CD4-positive, alpha-beta T cell treated with Interleukin-21 for 1 hour (primary cell): Measurements from ENCODE around the gene CTNND2.

Experiments
- DNase-seq: peaks from one replicate; pipeline ENCODE4 v3.0.0-alpha.2; 2020

The CTNND2 gene

GRCh38 chr5:10974850-10975249 lies 929.4 kb downstream of the CTNND2 start:
- DNase-seq, result no peak

- DNase-seq, result no peak
Observed at GRCh38 chr5:10973316-10973715, 930.9 kb downstream of the CTNND2 start.

GRCh38 chr5:10969684-10970180 lies 934.5 kb downstream of the CTNND2 start:
- no peak for DNase-seq

- no peak for DNase-seq
Observed at GRCh38 chr5:10964806-10965205, 939.4 kb downstream of the CTNND2 start.

GRCh38 chr5:10958728-10959127 lies 945.5 kb downstream of the CTNND2 start:
- no peak for DNase-seq

GRCh38 chr5:10949856-10950630 lies 954.2 kb downstream of the CTNND2 start:
- DNase-seq, result no peak

GRCh38 chr5:10946050-10946449 lies 958.2 kb downstream of the CTNND2 start:
- no peak for DNase-seq

GRCh38 chr5:10941900-10942299 lies 962.3 kb downstream of the CTNND2 start:
- DNase-seq, result no peak

GRCh38 chr5:10936081-10936855 lies 968.0 kb downstream of the CTNND2 start:
- no peak for DNase-seq

- DNase-seq, result no peak
Observed at GRCh38 chr5:10935536-10935935, 968.7 kb downstream of the CTNND2 start.

- no peak for DNase-seq
Observed at GRCh38 chr5:10934783-10935355, 969.4 kb downstream of the CTNND2 start.

GRCh38 chr5:10933121-10933520 lies 971.1 kb downstream of the CTNND2 start:
- no peak for DNase-seq

GRCh38 chr5:10932426-10932825 lies 971.8 kb downstream of the CTNND2 start:
- DNase-seq, result no peak

GRCh38 chr5:10927608-10928007 lies 976.6 kb downstream of the CTNND2 start:
- DNase-seq, result no peak

- DNase-seq, result no peak
Observed at GRCh38 chr5:10923310-10923709, 980.9 kb downstream of the CTNND2 start.
